LNCaP clone FGC (cell line): ENCODE data around the gene IGFBP5.

Source experiments
- DNase-seq: peaks from one replicate; pipeline ENCODE4 v3.0.0-alpha.2; 2011; ENCODE audit warnings: low read depth
- H3K4me3 ChIP-seq: 2 replicates; pipeline ENCODE4 v1.5.1; 2011; ENCODE audit warnings: mild to moderate bottlenecking, low read depth, low read length, control low read depth
- CTCF ChIP-seq: IDR thresholded peaks from 2 replicates; pipeline ENCODE4 v1.5.1; 2012; ENCODE audit warnings: mild to moderate bottlenecking; ENCODE audit not compliant: control insufficient read depth, insufficient read depth; ENCODE audit errors: extremely low read depth

Gene IGFBP5

GRCh38 chr2:216624251-216624650 lies 71.1 kb downstream of the IGFBP5 start:
- no peak overlapping the region for H3K4me3 ChIP-seq
- no peak for TF ChIP-seq CTCF
- no peak for DNase-seq

GRCh38 chr2:216622526-216622925 lies 72.8 kb downstream of the IGFBP5 start:
- no peak for DNase-seq
- TF ChIP-seq CTCF: no peak
- no peak overlapping the region for H3K4me3 ChIP-seq
